Thyroid gland (tissue), 4 donors: Measurements from ENCODE around the gene SLC13A3. TPM values are rescaled to one million over a fixed set of nuclear protein-coding genes. Genes with fewer than 3 reads are reported as not detected.

Source experiments
- DNase-seq, 2 donors: peaks; one replicate each; pipeline ENCODE4 v3.0.0-alpha.2; 2019
- H3K27ac ChIP-seq, 3 donors: fragments of 200-600 bp; sonication (generic); 1 replicate in 2 of 3; 2 replicates in 1 of 3; pipeline ENCODE4 v1.5.1; 2016 to 2019; ENCODE audit warnings: mild to moderate bottlenecking in 1 of 3, moderate library complexity in 1 of 3
- H3K27me3 ChIP-seq: fragments of 200-600 bp; sonication (generic); one replicate; pipeline ENCODE4 v1.5.1; 2019
- H3K36me3 ChIP-seq, 2 donors: fragments of 200-600 bp; sonication (generic); one replicate each; pipeline ENCODE4 v1.5.1; 2016 to 2019
- H3K4me1 ChIP-seq, 2 donors: fragments of 200-600 bp; sonication (generic); one replicate each; pipeline ENCODE4 v1.5.1; 2017 to 2019
- H3K4me3 ChIP-seq, 3 donors: fragments of 200-600 bp; sonication (generic); replicated peaks in 1 of 3; 1 replicate in 2 of 3; 2 replicates in 1 of 3; pipeline ENCODE4 v1.5.1; 2016; ENCODE audit warnings: mild to moderate bottlenecking in 1 of 3
- H3K9me3 ChIP-seq: fragments of 200-600 bp; sonication (generic); one replicate; pipeline ENCODE4 v1.5.1; 2017
- CTCF ChIP-seq, 6 experiments: fragments of 200-600 bp in 3 of 6; fragments of 450-650 bp in 3 of 6; sonication (generic) in 3 of 6; IDR thresholded peaks; one replicate each; pipeline ENCODE4 v1.5.1; 2016 to 2019; ENCODE audit warnings: antibody characterized with exemption in 6 of 6, mild to moderate bottlenecking in 2 of 6, inconsistent platforms in 1 of 6, moderate library complexity in 1 of 6
- POLR2A ChIP-seq, 2 donors: fragments of 450-650 bp; IDR thresholded peaks; one replicate each; pipeline ENCODE4 v1.6.1; 2017; ENCODE audit warnings: antibody characterized with exemption in 2 of 2, mild to moderate bottlenecking in 2 of 2, moderate library complexity in 1 of 2
- WGBS, 2 donors: methylation state at CpG; one replicate each; pipeline ENCODE4 v1.1.5; 2017; 5-methylcytosine and 5-hydroxymethylcytosine counted together
- intact Hi-C: fragments of 100-400 bp; cut with DNase I; formaldehyde crosslinking; loops from one replicate; pipeline ENCODE4 v1.15.1; 2023
- total RNA-seq, 4 donors: library from RNA; depleted of rRNA; stranded (reverse); fragments of >200 nt; gene quantifications; one replicate each; pipeline ENCODE4 v1.2.3, GENCODE V29; 2016

Gene SLC13A3
- total RNA-seq, 4 donors from 2014 or later, result 1.8 to 4.2 (median 2.1) TPM

- WGBS, 2 donors, result 92 to 98% methylated on average over 3 of the region's 3 CpGs
- no peaks in the 10 kb centered on the region for H3K36me3 ChIP-seq
Observed at GRCh38 chr20:46639587-46639986, 11.7 kb downstream of the SLC13A3 start.

GRCh38 chr20:46638898-46639274, 12.4 kb downstream of the SLC13A3 start:
- TF ChIP-seq POLR2A (IDR thresholded peaks at IDR 0.05) (no peak), CTCF (IDR thresholded peaks at IDR 0.05) (no peak)
- H3K27me3 ChIP-seq, result no peaks in the 10 kb centered on the region
- no peaks in the 10 kb centered on the region for H3K9me3 ChIP-seq
- H3K4me3 ChIP-seq, result no peak overlapping the region
- H3K36me3 ChIP-seq, result no peaks in the 10 kb centered on the region
- 92 to 93% methylated on average over 4 of the region's 4 CpGs for WGBS, 2 donors
- intact Hi-C loops, result no loop called here
- H3K4me1 ChIP-seq, result no peaks in the 10 kb centered on the region
- H3K27ac ChIP-seq, result no peak overlapping the region
- no peak for DNase-seq

More at GRCh38 chr20:46639587-46639986, 11.7 kb downstream of the SLC13A3 start:
- no peak for TF ChIP-seq POLR2A (IDR thresholded peaks at IDR 0.05)
- no peak for TF ChIP-seq CTCF (IDR thresholded peaks at IDR 0.05)
- intact Hi-C loops, result no loop called here
- Histone ChIP-seq H3K4me1 (no peaks in the 10 kb centered on the region), H3K27ac (no peak overlapping the region), H3K9me3 (no peaks in the 10 kb centered on the region), H3K4me3 (no peak overlapping the region), H3K27me3 (no peaks in the 10 kb centered on the region)
- no peak for DNase-seq

GRCh38 chr20:46638134-46638897, 12.9 kb downstream of the SLC13A3 start:
- Histone ChIP-seq H3K36me3 (no peaks in the 10 kb centered on the region), H3K27me3 (no peaks in the 10 kb centered on the region), H3K4me3 (no peak overlapping the region), H3K4me1 (no peaks in the 10 kb centered on the region), H3K9me3 (no peaks in the 10 kb centered on the region), H3K27ac (no peak overlapping the region)
- TF ChIP-seq POLR2A (IDR thresholded peaks at IDR 0.05) (no peak), CTCF (IDR thresholded peaks at IDR 0.05) (no peak)
- 82 to 84% methylated on average over 15 to 18 of the region's 18 CpGs for WGBS, 2 donors
- intact Hi-C loops, result no loop called here
- DNase-seq, result no peak

GRCh38 chr20:46637427-46638133, 13.7 kb downstream of the SLC13A3 start:
- no peak for DNase-seq
- Histone ChIP-seq H3K36me3 (no peaks in the 10 kb centered on the region), H3K27me3 (no peaks in the 10 kb centered on the region), H3K9me3 (no peaks in the 10 kb centered on the region), H3K4me1 (no peaks in the 10 kb centered on the region), H3K27ac (no peak overlapping the region), H3K4me3 (no peak overlapping the region)
- WGBS, 2 donors, result 89 to 93% methylated on average over 4 of the region's 4 CpGs
- TF ChIP-seq CTCF (IDR thresholded peaks at IDR 0.05) (no peak), POLR2A (IDR thresholded peaks at IDR 0.05) (no peak)
- intact Hi-C loops, result no loop called here

- H3K9me3 ChIP-seq, result no peaks in the 10 kb centered on the region
- no peak overlapping the region for H3K4me3 ChIP-seq
- TF ChIP-seq CTCF (IDR thresholded peaks at IDR 0.05), result no peak
- no peak for TF ChIP-seq POLR2A (IDR thresholded peaks at IDR 0.05)
- intact Hi-C loops, result no loop called here
- 84 to 92% methylated on average over 11 of the region's 11 CpGs for WGBS, 2 donors
- no peaks in the 10 kb centered on the region for H3K27me3 ChIP-seq
- no peaks in the 10 kb centered on the region for H3K4me1 ChIP-seq
- no peaks in the 10 kb centered on the region for H3K36me3 ChIP-seq
- DNase-seq, result no peak
- H3K27ac ChIP-seq, result no peak overlapping the region
Observed at GRCh38 chr20:46637020-46637419, 14.2 kb downstream of the SLC13A3 start.
